ENCODE results near the gene MAGI2. TPM values are rescaled to one million over a fixed set of nuclear protein-coding genes. Genes with fewer than 3 reads are reported as not detected.

Gene MAGI2
- total RNA-seq, 4 donors from 2014 or later = 0.23 to 5.5 (median 0.45) TPM

GRCh38 chr7:78172933-78173591 lies 1280.4 kb downstream of the MAGI2 start:
- H3K4me3 ChIP-seq = no peak overlapping the region
- peaks cover 0 to 11% (median 0%) of the 10 kb centered on the region in 3 donors for H3K4me1 ChIP-seq
- H3K27me3 ChIP-seq = no peaks in the 10 kb centered on the region
- no peaks in the 10 kb centered on the region for H3K36me3 ChIP-seq
- TF ChIP-seq CTCF (IDR thresholded peaks at IDR 0.05) = no peak
- TF ChIP-seq POLR2A (IDR thresholded peaks at IDR 0.05) = no peak
- no peaks in the 10 kb centered on the region for H3K9me3 ChIP-seq
- no peak for DNase-seq
- intact Hi-C loops (cut with DNase I) = no loop called here
- H3K27ac ChIP-seq = no peak overlapping the region
- WGBS, 2 donors = 62% methylated on average over 4 of the region's 4 CpGs

GRCh38 chr7:78172267-78172757 lies 1281.2 kb downstream of the MAGI2 start:
- TF ChIP-seq POLR2A (IDR thresholded peaks at IDR 0.05) (no peak), CTCF (IDR thresholded peaks at IDR 0.05) (no peak)
- no peak for DNase-seq
- no peak overlapping the region for H3K27ac ChIP-seq
- H3K4me1 ChIP-seq = peaks cover 0 to 11% (median 0%) of the 10 kb centered on the region in 3 donors
- intact Hi-C loops (cut with DNase I) = no loop called here
- no peaks in the 10 kb centered on the region for H3K36me3 ChIP-seq
- 49 to 55% methylated on average over 5 of the region's 5 CpGs for WGBS, 2 donors
- no peak overlapping the region for H3K4me3 ChIP-seq
- no peaks in the 10 kb centered on the region for H3K27me3 ChIP-seq
- H3K9me3 ChIP-seq = no peaks in the 10 kb centered on the region

- Histone ChIP-seq H3K36me3 (no peaks in the 10 kb centered on the region), H3K9me3 (no peaks in the 10 kb centered on the region), H3K4me3 (no peak overlapping the region), H3K27me3 (no peaks in the 10 kb centered on the region), H3K27ac (no peak overlapping the region), H3K4me1 (peaks cover 0 to 11% (median 0%) of the 10 kb centered on the region in 3 donors)
- no peak for DNase-seq
- intact Hi-C loops (cut with DNase I) = no loop called here
- 78 to 82% methylated on average over 2 of the region's 2 CpGs for WGBS, 2 donors
- TF ChIP-seq POLR2A (IDR thresholded peaks at IDR 0.05) (no peak), CTCF (IDR thresholded peaks at IDR 0.05) (no peak)
These were observed 1282.1 kb downstream of the MAGI2 start for GRCh38 chr7:78171398-78171797.

- H3K36me3 ChIP-seq = no peaks in the 10 kb centered on the region
- intact Hi-C loops (cut with DNase I) = no loop called here
- H3K4me3 ChIP-seq = no peak overlapping the region
- WGBS, 2 donors = 90 to 91% methylated on average over 5 of the region's 5 CpGs
- TF ChIP-seq CTCF (IDR thresholded peaks at IDR 0.05) (no peak), POLR2A (IDR thresholded peaks at IDR 0.05) (no peak)
- H3K27ac ChIP-seq = no peak overlapping the region
- H3K9me3 ChIP-seq = no peaks in the 10 kb centered on the region
- no peaks in the 10 kb centered on the region for H3K27me3 ChIP-seq
- no peak for DNase-seq
- peaks cover 0 to 5% (median 0%) of the 10 kb centered on the region in 3 donors for H3K4me1 ChIP-seq
These were observed 1282.7 kb downstream of the MAGI2 start for GRCh38 chr7:78170815-78171214.

GRCh38 chr7:78169992-78170391 lies 1283.5 kb downstream of the MAGI2 start:
- H3K36me3 ChIP-seq = no peaks in the 10 kb centered on the region
- no peak overlapping the region for H3K27ac ChIP-seq
- no peak overlapping the region for H3K4me3 ChIP-seq
- H3K27me3 ChIP-seq = no peaks in the 10 kb centered on the region
- no peaks in the 10 kb centered on the region for H3K9me3 ChIP-seq
- no peak for DNase-seq
- WGBS, 2 donors = 86 to 93% methylated on average over 2 of the region's 2 CpGs
- no peaks in the 10 kb centered on the region for H3K4me1 ChIP-seq
- intact Hi-C loops (cut with DNase I) = no loop called here
- TF ChIP-seq CTCF (IDR thresholded peaks at IDR 0.05) (no peak), POLR2A (IDR thresholded peaks at IDR 0.05) (no peak)

Data from esophagus squamous epithelium (tissue), 5 donors.